HepG2 (cell line): ENCODE data around the gene CDCA5. TPM values are rescaled to one million over a fixed set of nuclear protein-coding genes. Genes with fewer than 3 reads are reported as not detected.

ENCODE experiments used
- ATAC-seq: fragments of 200-7000 bp; cut with Tn5 transposase; 3 replicates; pipeline ENCODE4 v1.9.1; 2020; ENCODE audit warnings: mild to moderate bottlenecking, moderate library complexity
- BruUV-seq: library from RNA; stranded (reverse); fragments of 400-500 nt; replicated peaks from 2 replicates; lab custom pipeline; 2021; lab: Mats Ljungman, UMichigan
- CTCF ChIA-PET: fragments of 300-600 bp; formaldehyde crosslinking; extraction: SDS; loops from one replicate; lab custom pipeline; 2021; ENCODE audit warnings: low total read pairs, inconsistent platforms, low intra/inter-chr PET ratio; lab: Yijun Ruan, JAX
- POLR2A ChIA-PET: fragments of 350-600 bp; sonication (Branson Sonifier 250); formaldehyde crosslinking; loops from one replicate; lab custom pipeline; 2020; ENCODE audit warnings: antibody characterized with exemption, inconsistent platforms; lab: Yijun Ruan, JAX
- DNase-seq: peaks from one replicate; pipeline ENCODE4 v3.0.0-alpha.2; 2015; ENCODE audit warnings: low spot score
- FAIRE-seq: peaks from 3 replicates; lab custom pipeline; 2011; peaks lifted over from hg19 to GRCh38; lab: Jason Lieb, UNC
- H2AFZ ChIP-seq: one replicate; pipeline ENCODE4 v1.6.1; 2011; ENCODE audit warnings: low read length, inconsistent platforms
- H3K27ac ChIP-seq: fragments of 300-600 bp; 3 replicates; pipeline ENCODE4 v1.8.0; 2011; ENCODE audit warnings: mixed run types, mild to moderate bottlenecking, mixed read lengths, low read length, inconsistent platforms; ENCODE audit not compliant: insufficient read depth; ENCODE audit errors: extremely low read length
- H3K27me3 ChIP-seq, 2 experiments: fragments of 200-600 bp in 1 of 2; 2 replicates in 1 of 2; 3 replicates in 1 of 2; pipeline versions ENCODE4 v1.6.0 to v1.8.0; 2011; ENCODE audit warnings: low read length in 2 of 2, mild to moderate bottlenecking in 2 of 2, moderate library complexity in 2 of 2, inconsistent platforms in 1 of 2; ENCODE audit not compliant: insufficient read depth in 2 of 2, control insufficient read depth in 1 of 2
- H3K36me3 ChIP-seq, 2 experiments: fragments of 200-600 bp in 1 of 2; replicated peaks in 1 of 2; 2 replicates in 1 of 2; 3 replicates in 1 of 2; pipeline versions ENCODE4 v1.5.1 to v1.8.0; 2011; ENCODE audit warnings: low read length in 2 of 2, inconsistent platforms in 1 of 2; ENCODE audit not compliant: insufficient read depth in 2 of 2, control insufficient read depth in 1 of 2
- H3K4me1 ChIP-seq: 2 replicates; pipeline ENCODE4 v1.5.1; 2012; ENCODE audit warnings: low read length, inconsistent platforms; ENCODE audit not compliant: insufficient read depth
- H3K4me2 ChIP-seq: 2 replicates; pipeline ENCODE4 v1.6.0; 2011; ENCODE audit warnings: low read depth, low read length, inconsistent platforms
- H3K4me3 ChIP-seq, 3 experiments: fragments of 200-600 bp in 1 of 3; sonication (generic), shearing (Covaris generic) in 1 of 3; replicated peaks in 1 of 3; 2 replicates each; pipeline ENCODE4 v1.5.1; 2011 to 2016; ENCODE audit warnings: low read length in 3 of 3, inconsistent platforms in 2 of 3, low read depth in 2 of 3, mild to moderate bottlenecking in 2 of 3, control low read depth in 1 of 3, mixed read lengths in 1 of 3; ENCODE audit not compliant: insufficient read depth in 1 of 3
- H3K79me2 ChIP-seq: one replicate; pipeline ENCODE4 v1.6.1; 2011; ENCODE audit warnings: low read length, inconsistent platforms; ENCODE audit not compliant: insufficient read depth
- H3K9ac ChIP-seq: 2 replicates; pipeline ENCODE4 v1.6.0; 2011; ENCODE audit warnings: mild to moderate bottlenecking, low read depth, low read length, inconsistent platforms; ENCODE audit not compliant: insufficient read depth
- H3K9me3 ChIP-seq: 2 replicates; pipeline ENCODE4 v1.5.1; 2012; ENCODE audit warnings: mild to moderate bottlenecking, low read length
- H4K20me1 ChIP-seq: 2 replicates; pipeline ENCODE4 v1.6.0; 2011; ENCODE audit warnings: inconsistent platforms, mild to moderate bottlenecking, low read length, moderate library complexity; ENCODE audit not compliant: insufficient read depth
- ARNT2 ChIP-seq: sonication (generic); formaldehyde crosslinking; IDR thresholded peaks from 2 replicates; pipeline ENCODE4 v1.8.0; 2022; ENCODE audit warnings: mild to moderate bottlenecking, low read depth, missing genetic modification reagents, moderate library complexity
- FOXA3 ChIP-seq: IDR thresholded peaks from 2 replicates; pipeline ENCODE4 v1.6.1; 2016; ENCODE audit warnings: missing genetic modification reagents, missing compliant biosample characterization
- KDM6A ChIP-seq: IDR thresholded peaks from 2 replicates; pipeline ENCODE4 v1.6.1; 2016; ENCODE audit warnings: low read depth
- MIER3 ChIP-seq: IDR thresholded peaks from 2 replicates; pipeline ENCODE4 v1.6.1; 2016; ENCODE audit warnings: missing compliant biosample characterization, borderline replicate concordance
- NCOA1 ChIP-seq: sonication (generic); formaldehyde crosslinking; IDR thresholded peaks from 2 replicates; pipeline ENCODE4 v1.9.0; 2021; ENCODE audit warnings: missing genetic modification reagents
- NFIB ChIP-seq: sonication (generic); formaldehyde crosslinking; IDR thresholded peaks from 2 replicates; pipeline ENCODE4 v1.9.0; 2021; ENCODE audit warnings: missing genetic modification reagents, mild to moderate bottlenecking, borderline replicate concordance
- NR2F6 ChIP-seq, 2 experiments: IDR thresholded peaks; 2 replicates each; pipeline ENCODE4 v1.6.1; 2016; ENCODE audit warnings: antibody characterized with exemption in 1 of 2, mild to moderate bottlenecking in 1 of 2
- NRL ChIP-seq: sonication (generic); formaldehyde crosslinking; IDR thresholded peaks from 2 replicates; pipeline ENCODE4 v1.5.0; 2020; ENCODE audit warnings: missing genetic modification reagents, mild to moderate bottlenecking, moderate library complexity, borderline replicate concordance
- POLR2A ChIP-seq, 2 experiments: IDR thresholded peaks; 2 replicates each; pipeline ENCODE4 v1.6.1; 2011; ENCODE audit warnings: low read depth in 2 of 2, low read length in 2 of 2, mild to moderate bottlenecking in 1 of 2, moderate library complexity in 1 of 2; ENCODE audit not compliant: insufficient read depth in 1 of 2
- RARG ChIP-seq: sonication (generic); formaldehyde crosslinking; IDR thresholded peaks from 2 replicates; pipeline ENCODE4 v1.4.0; 2020; ENCODE audit warnings: low read depth, mild to moderate bottlenecking, missing genetic modification reagents
- SRY ChIP-seq: sonication (generic); formaldehyde crosslinking; IDR thresholded peaks from 2 replicates; pipeline ENCODE4 v1.8.0; 2022; ENCODE audit warnings: mild to moderate bottlenecking, missing genetic modification reagents
- ZNF207 ChIP-seq: fragments of 450-650 bp; IDR thresholded peaks from 2 replicates; pipeline ENCODE4 v1.6.1; 2016; ENCODE audit warnings: antibody characterized with exemption, borderline replicate concordance
- ZNF343 ChIP-seq: sonication (generic); formaldehyde crosslinking; IDR thresholded peaks from 2 replicates; pipeline ENCODE4 v1.4.0; 2020; ENCODE audit warnings: mild to moderate bottlenecking, missing genetic modification reagents
- ZNF564 ChIP-seq: sonication (generic); formaldehyde crosslinking; IDR thresholded peaks from 2 replicates; pipeline ENCODE4 v1.8.1; 2023; ENCODE audit warnings: mild to moderate bottlenecking, missing genetic modification reagents
- ZSCAN21 ChIP-seq: sonication (generic); formaldehyde crosslinking; IDR thresholded peaks from 2 replicates; pipeline ENCODE4 v1.8.0; 2022; ENCODE audit warnings: mild to moderate bottlenecking, missing genetic modification reagents, moderate library complexity, borderline replicate concordance
- WGBS: methylation state at CpG from one replicate; pipeline ENCODE4 v1.1.6; 2017; ENCODE audit warnings: low lambda C conversion rate; 5-methylcytosine and 5-hydroxymethylcytosine counted together
- in situ Hi-C: cut with HindIII; loops from 2 replicates; pipeline ENCODE4 v1.10.0; 2017; ENCODE audit warnings: low pct_unique_long_range_greater_than_20kb; ENCODE audit not compliant: extremely low pct_ligation_motif_present
- intact Hi-C: fragments of 100-400 bp; cut with micrococcal nuclease; formaldehyde crosslinking; loops from one replicate; pipeline ENCODE4 v1.10.0; 2022; ENCODE audit not compliant: unreplicated experiment
- polyA plus RNA-seq, 8 experiments: library from polyadenylated mRNA; depleted of rRNA in 3 of 8; stranded (reverse) in 7 of 8; unstranded in 1 of 8; fragments of >200 nt; fragmentation: Illumina TruSeq in 4 of 8; extraction: Trizol in 4 of 8; gene quantifications; 2 replicates each; pipeline versions ENCODE4 v1.2.1 to v1.2.3, GENCODE V29; 2011 to 2016; ENCODE audit warnings: low read depth in 4 of 8, missing spikeins in 1 of 8, mixed read lengths in 1 of 8; ENCODE audit not compliant: insufficient read depth in 1 of 8
- total RNA-seq, 5 experiments: library from RNA; depleted of rRNA; stranded (reverse); fragments of >200 nt; fragmentation: Illumina TruSeq; extraction: Trizol; gene quantifications; 2 replicates each; pipeline ENCODE4 v1.2.3, GENCODE V29; 2016; ENCODE audit warnings: low read depth in 1 of 5

CDCA5 gene
- total and polyA plus RNA-seq, 2 of the 13 experiments (the other 11 are each of a cell fraction or from before 2014, with no cell fraction given) = 13.5 to 50.6 TPM

DNA sequence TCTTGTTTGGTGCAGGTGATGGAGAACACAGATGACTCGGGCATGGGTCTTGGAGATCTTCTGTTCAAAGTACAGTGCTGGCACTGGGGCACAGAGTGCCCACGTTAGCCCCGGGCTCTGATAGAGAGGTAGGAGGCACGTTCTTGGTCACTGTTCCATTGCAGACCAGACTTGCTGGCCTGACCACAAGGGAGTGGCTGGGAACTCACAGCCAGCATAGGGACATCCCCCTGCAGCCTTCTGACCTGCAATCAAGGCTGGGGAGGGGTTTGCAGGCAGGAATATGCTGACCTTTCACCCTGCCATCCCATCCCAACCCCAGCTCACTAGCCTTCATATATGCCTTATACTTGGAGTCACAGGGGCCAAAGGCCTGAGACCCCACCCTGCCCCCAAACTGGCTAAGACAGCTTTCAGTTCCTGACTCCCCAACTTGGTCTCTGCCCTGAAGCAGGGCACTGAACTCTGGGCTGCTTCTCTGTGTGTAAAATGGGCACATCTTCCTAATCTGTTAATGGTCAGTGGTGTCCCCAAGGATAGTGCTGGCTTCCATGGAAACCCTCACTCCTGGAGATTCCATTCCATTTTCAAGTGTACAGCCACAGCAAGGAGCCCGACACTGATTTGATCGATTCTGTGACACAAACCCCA is 42.9 kb upstream of the CDCA5 start (continued):
- TF ChIP-seq NR2F6 (IDR thresholded peaks at IDR 0.05) = peak; percentile 10; the same call in 1 of the 2 replicates
- no peak for TF ChIP-seq NR2F6 (CRISPR knock-in tag; IDR thresholded peaks at IDR 0.05)
- no peak for TF ChIP-seq ZSCAN21 (CRISPR knock-in tag)
- no peak for TF ChIP-seq SRY (CRISPR knock-in tag)
- no peak for TF ChIP-seq ZNF207
- TF ChIP-seq POLR2A (IDR thresholded peaks at IDR 0.05; ENCODE audit: insufficient read depth in 1 of 2, low read depth in 2 of 2, low read length in 2 of 2) = peak in 1 of 2 experiments; percentile 42; a peak in 2 of 4 replicates
- no peak for TF ChIP-seq FOXA3
- TF ChIP-seq KDM6A = no peak
- TF ChIP-seq ZNF564 = no peak

DNA sequence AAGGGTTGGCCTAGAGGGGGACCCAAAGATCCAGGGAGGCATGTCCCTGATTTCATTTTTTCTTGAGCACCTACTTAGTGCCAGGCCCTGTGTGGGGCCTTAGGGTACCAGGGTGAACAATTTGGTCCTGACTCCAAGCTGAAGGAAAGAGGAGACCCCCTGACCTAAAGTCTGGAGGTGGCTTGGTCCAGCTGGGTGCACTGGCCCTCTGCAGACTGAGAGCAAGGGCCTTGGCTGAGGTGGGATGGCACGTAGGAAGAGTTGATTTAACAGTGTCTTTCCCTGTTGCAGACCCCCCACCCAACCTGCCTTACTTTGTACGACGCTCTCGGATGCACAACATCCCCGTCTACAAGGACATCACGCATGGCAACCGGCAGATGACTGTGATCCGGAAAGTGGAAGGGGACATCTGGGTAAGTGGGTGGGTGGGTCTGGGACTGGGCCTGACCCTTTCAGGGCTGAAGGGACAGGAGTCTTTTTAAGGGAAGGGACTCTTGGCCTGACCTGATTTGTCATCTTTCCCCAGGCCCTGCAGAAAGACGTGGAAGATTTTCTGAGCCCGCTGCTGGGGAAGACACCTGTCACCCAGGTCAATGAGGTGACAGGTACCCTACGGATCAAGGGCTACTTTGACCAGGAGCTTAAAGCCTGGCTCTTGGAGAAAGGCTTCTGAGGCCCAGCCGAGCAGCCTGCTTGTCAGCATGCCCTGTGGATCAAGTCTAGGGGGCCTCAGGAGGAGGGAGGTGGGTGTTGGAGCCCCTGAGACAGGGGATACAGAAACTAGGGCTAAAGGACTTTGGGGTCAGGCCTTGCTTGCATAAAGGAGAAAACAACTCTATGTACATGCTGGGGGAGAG is 41.6 kb upstream of the CDCA5 start:
- TF ChIP-seq NRL (no peak), RARG (no peak), MIER3 (CRISPR knock-in tag) (no peak), NCOA1 (no peak), ARNT2 (CRISPR knock-in tag) (no peak), NFIB (CRISPR knock-in tag) (no peak), ZNF343 (no peak)
- TF ChIP-seq, all 625 proteins: peak for 0
- Histone ChIP-seq H3K4me2 (no peak overlapping the region), H3K4me1 (peaks cover 29% of the 10 kb centered on the region), H3K9me3 (no peaks in the 10 kb centered on the region), H4K20me1 (no peaks in the 10 kb centered on the region), H3K36me3 (peaks cover 37 to 59% of the 10 kb centered on the region in 2 experiments), H3K4me3 (no peak overlapping the region), H2AFZ (no peak overlapping the region), H3K27me3 (no peaks in the 10 kb centered on the region; a peak in 1 of 5 replicates), H3K9ac (no peak overlapping the region), H3K79me2 (peaks cover 41% of the 10 kb centered on the region), H3K27ac (no peak overlapping the region)
- CTCF ChIA-PET = no interaction called here
- POLR2A ChIA-PET = interaction anchor here (4.7 kb wide), 1 partner anchor 10 kb away, joined by 105 read pairs; the partner anchor contains the start of gene SYVN1
- DNase-seq (no peak), FAIRE-seq (no peak), ATAC-seq (no peak)
- no TSS peak for BruUV-seq
- intact Hi-C loops (no loop called here), in situ Hi-C loops (no loop called here)
- 98% methylated on average over 12 of the region's 12 CpGs for WGBS
